Measurements from ENCODE around the gene EVL.

GRCh38 chr14:100145682-100146464 is 80.7 kb downstream of the EVL start:
- TF ChIP-seq, protein P1, sequence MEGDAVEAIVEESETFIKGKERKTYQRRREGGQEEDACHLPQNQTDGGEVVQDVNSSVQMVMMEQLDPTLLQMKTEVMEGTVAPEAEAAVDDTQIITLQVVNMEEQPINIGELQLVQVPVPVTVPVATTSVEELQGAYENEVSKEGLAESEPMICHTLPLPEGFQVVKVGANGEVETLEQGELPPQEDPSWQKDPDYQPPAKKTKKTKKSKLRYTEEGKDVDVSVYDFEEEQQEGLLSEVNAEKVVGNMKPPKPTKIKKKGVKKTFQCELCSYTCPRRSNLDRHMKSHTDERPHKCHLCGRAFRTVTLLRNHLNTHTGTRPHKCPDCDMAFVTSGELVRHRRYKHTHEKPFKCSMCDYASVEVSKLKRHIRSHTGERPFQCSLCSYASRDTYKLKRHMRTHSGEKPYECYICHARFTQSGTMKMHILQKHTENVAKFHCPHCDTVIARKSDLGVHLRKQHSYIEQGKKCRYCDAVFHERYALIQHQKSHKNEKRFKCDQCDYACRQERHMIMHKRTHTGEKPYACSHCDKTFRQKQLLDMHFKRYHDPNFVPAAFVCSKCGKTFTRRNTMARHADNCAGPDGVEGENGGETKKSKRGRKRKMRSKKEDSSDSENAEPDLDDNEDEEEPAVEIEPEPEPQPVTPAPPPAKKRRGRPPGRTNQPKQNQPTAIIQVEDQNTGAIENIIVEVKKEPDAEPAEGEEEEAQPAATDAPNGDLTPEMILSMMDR (IDR thresholded peaks at IDR 0.05; ENCODE audit: low read depth, low read length), result no peak
- TF ChIP-seq EZH2phosphoT487 (IDR thresholded peaks at IDR 0.05; ENCODE audit: low read depth), result no peak
